ENCODE results near the gene DNAH1. TPM values are rescaled to one million over a fixed set of nuclear protein-coding genes. Genes with fewer than 3 reads are reported as not detected.

Gene DNAH1
- total RNA-seq, 1 donor: 6.0 TPM

DNA sequence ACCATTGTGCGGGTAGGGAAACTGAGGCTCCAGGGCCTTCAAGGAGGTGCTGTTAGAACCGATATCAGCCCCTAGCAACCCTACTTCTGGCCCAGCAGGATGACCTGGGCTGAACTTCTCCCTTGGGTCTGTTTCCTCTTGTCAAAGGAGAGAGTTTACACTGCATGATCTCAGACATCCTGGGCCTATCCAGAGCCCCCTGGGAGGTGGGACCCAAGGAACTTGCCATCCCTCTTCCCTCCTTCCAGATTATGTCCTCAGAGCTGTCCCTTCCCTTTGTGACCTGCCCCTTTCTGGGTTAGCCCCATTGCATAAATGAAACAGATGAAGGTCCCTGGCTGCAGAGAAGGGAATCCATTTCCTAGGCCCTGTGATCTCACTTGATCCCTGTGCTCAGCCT lies 12.3 kb upstream of the DNAH1 start:
- no peak overlapping the region for H3K4me3 ChIP-seq (ENCODE audit: low read depth, low read length)
- TF ChIP-seq, protein P1, sequence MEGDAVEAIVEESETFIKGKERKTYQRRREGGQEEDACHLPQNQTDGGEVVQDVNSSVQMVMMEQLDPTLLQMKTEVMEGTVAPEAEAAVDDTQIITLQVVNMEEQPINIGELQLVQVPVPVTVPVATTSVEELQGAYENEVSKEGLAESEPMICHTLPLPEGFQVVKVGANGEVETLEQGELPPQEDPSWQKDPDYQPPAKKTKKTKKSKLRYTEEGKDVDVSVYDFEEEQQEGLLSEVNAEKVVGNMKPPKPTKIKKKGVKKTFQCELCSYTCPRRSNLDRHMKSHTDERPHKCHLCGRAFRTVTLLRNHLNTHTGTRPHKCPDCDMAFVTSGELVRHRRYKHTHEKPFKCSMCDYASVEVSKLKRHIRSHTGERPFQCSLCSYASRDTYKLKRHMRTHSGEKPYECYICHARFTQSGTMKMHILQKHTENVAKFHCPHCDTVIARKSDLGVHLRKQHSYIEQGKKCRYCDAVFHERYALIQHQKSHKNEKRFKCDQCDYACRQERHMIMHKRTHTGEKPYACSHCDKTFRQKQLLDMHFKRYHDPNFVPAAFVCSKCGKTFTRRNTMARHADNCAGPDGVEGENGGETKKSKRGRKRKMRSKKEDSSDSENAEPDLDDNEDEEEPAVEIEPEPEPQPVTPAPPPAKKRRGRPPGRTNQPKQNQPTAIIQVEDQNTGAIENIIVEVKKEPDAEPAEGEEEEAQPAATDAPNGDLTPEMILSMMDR (IDR thresholded peaks at IDR 0.05; ENCODE audit: insufficient read depth, low read length): no peak
- DNase-seq (ENCODE audit: low read depth): no peak

DNA sequence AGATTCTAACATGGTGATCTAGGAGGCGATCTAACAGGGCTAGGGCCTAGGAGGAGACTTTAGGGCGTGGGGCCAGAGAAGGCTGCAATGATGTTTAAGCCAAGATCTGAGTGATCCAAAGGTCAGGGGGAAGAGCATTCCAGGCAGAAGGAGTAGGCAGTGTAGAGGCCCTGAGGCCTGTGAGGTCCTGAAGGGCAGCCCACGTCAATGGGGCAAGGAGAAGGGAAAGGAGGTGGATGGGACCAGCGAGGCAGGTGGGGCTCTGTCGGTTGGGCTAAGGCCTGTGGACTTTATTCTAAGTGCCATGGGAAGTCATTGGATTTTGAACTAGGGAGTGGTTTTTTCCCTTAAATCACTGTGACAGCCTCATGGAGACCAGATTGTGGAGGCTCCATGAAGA lies 10.2 kb upstream of the DNAH1 start:
- TF ChIP-seq, protein P1 (IDR thresholded peaks at IDR 0.05; ENCODE audit: insufficient read depth, low read length): no peak
- no peak overlapping the region for H3K4me3 ChIP-seq (ENCODE audit: low read depth, low read length)
- no peak for DNase-seq (ENCODE audit: low read depth)

DNA sequence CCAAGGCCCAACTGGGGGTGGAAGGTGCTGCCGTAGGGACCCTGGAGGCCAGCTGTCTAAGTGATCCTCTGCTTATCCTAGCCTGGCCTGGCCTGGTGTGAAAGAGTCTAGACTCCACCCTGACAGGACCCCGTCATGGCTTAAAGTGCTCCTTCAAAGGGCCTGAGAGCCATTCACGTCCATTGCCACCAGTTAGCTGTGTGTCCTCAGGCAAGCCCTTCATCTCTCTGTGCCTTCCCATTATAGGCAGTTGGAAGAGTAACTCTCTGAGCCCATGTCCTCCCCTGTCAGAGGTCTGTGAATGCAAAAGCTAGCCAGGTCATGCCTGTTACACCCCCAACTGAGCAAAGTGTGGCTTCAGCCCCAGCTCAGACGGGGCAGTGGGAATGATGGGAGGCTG lies 9.1 kb upstream of the DNAH1 start:
- H3K4me3 ChIP-seq (ENCODE audit: low read depth, low read length): no peak overlapping the region
- DNase-seq (ENCODE audit: low read depth): no peak
- TF ChIP-seq, protein P1 (IDR thresholded peaks at IDR 0.05; ENCODE audit: insufficient read depth, low read length): no peak

DNA sequence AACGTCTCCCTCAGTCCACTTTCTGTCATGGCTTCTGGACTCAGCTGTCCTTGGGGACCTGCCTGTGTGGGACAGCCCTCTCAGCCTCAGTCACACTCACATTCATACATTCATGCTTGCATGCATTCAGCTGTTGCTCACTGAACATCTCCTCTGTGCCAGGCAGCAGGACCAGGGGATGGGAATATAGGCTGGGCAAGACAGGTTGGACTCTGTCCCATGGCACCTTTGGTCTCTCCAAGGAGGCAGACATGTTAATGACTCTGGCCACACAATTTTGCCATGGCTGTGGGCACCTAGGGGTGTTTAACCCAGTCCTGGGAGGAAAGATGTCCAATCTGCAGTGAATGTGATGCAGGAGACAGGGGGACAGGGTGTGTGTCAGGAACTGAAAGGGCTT lies 7.8 kb upstream of the DNAH1 start:
- TF ChIP-seq, protein P1 (IDR thresholded peaks at IDR 0.05; ENCODE audit: insufficient read depth, low read length): no peak
- no peak for DNase-seq (ENCODE audit: low read depth)

DNA sequence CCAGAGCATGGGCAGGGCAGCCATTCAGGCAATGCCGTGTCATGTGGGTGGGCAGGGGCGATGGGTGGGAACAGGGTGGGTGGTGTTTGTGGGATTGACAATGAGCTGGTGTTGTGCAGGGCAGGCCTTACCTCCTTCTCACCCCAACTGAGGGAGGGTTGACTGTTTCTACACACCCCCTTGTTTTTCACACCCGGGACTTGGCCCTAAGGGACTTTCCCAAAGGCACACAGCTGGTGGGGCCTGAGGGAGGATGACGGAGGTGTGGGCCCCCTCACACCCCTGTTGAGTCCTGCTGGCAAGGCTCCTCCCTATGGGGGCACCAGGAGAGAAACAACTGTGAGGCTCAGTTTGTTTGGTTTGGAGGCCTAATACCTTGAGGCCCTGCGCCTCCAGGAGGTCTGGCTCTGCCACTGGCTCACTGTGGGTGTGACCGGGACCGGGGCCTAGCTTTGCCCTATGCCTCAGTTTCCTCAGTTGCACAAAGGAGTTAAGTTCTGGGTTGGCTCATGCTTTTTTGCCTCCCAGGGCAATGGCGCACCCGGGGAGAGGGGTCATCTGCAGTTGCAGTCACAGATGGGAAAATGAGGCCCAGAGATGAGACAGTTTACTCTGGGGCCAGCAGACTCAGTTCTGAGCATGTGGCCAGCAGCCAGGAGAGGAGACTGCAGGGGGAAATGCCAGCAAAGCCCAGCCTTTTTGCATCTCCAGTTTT lies 5.1 kb upstream of the DNAH1 start:
- no peak for DNase-seq (ENCODE audit: low read depth)
- TF ChIP-seq, protein P1 (IDR thresholded peaks at IDR 0.05; ENCODE audit: insufficient read depth, low read length): no peak
- no peak overlapping the region for H3K4me3 ChIP-seq (ENCODE audit: low read depth, low read length)

More for the DNA sequence above, 7.8 kb upstream of the DNAH1 start:
- no peak overlapping the region for H3K4me3 ChIP-seq (ENCODE audit: low read depth, low read length)

DNA sequence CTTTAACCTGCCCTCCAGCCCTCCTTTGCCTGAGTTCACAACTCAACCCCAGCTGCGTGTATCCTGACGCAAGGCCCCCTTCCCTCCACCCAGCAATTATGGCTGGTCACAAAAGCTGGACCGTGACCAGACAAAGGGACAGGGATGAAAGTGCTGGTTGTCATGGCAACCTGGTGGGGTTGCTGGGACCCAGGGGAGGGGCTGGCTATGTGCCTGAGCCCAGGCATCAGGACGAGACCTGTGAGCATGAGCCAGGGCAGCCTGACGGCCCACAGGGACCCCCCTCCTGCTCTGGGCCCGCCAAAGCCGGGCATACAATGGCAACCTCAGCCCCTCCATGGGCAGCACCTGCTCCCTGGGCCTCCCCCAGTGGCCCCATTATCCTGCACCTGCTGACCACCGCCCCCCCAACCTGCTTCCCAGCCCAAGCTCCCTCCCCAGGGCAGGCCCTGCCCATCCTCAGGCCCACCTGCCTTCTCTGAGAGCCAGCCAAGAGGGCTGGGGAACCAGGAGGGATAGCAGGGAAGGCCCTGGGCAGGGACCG lies 4.5 kb upstream of the DNAH1 start:
- H3K4me3 ChIP-seq (ENCODE audit: low read depth, low read length): no peak overlapping the region
- no peak for DNase-seq (ENCODE audit: low read depth)
- TF ChIP-seq, protein P1 (IDR thresholded peaks at IDR 0.05; ENCODE audit: insufficient read depth, low read length): no peak
